H9 (cell line): ENCODE data around the gene ATF7. TPM values are rescaled to one million over a fixed set of nuclear protein-coding genes. Genes with fewer than 3 reads are reported as not detected.
A peak's percentile ranks its signal among the peaks of the same experiment; 100 is the strongest.

Source experiments
- DNase-seq: peaks from one replicate; pipeline ENCODE4 v3.0.0-alpha.2; 2017
- H2AFZ ChIP-seq: one replicate; pipeline ENCODE4 v1.6.1; 2013; ENCODE audit warnings: mild to moderate bottlenecking, low read length, control low read depth, moderate library complexity
- H2AK5ac ChIP-seq: 2 replicates; pipeline ENCODE4 v1.6.1; 2013; ENCODE audit warnings: low read length, control low read depth, mixed read lengths; ENCODE audit not compliant: insufficient read length
- H2BK120ac ChIP-seq: one replicate; pipeline ENCODE4 v1.6.1; 2013; ENCODE audit warnings: low read depth, mild to moderate bottlenecking, low read length, control low read depth, inconsistent platforms; ENCODE audit not compliant: poor library complexity, severe bottlenecking
- H2BK12ac ChIP-seq: 2 replicates; pipeline ENCODE4 v1.6.1; 2013; ENCODE audit warnings: low read length, control low read depth, mixed read lengths, low read depth; ENCODE audit not compliant: insufficient read length
- H2BK15ac ChIP-seq: 2 replicates; pipeline ENCODE4 v1.6.1; 2013; ENCODE audit warnings: low read depth, low read length, control low read depth
- H2BK20ac ChIP-seq: one replicate; pipeline ENCODE4 v1.6.1; 2013; ENCODE audit warnings: low read depth, mild to moderate bottlenecking, low read length, control low read depth, inconsistent platforms; ENCODE audit not compliant: poor library complexity, severe bottlenecking
- H2BK5ac ChIP-seq: 2 replicates; pipeline ENCODE4 v1.6.1; 2013; ENCODE audit warnings: low read length, control low read depth, mixed read lengths; ENCODE audit not compliant: insufficient read length
- H3K14ac ChIP-seq: 2 replicates; pipeline ENCODE4 v1.6.1; 2013; ENCODE audit warnings: low read length, control low read depth; ENCODE audit not compliant: insufficient read depth
- H3K18ac ChIP-seq: 2 replicates; pipeline ENCODE4 v1.6.1; 2013; ENCODE audit warnings: low read depth, mild to moderate bottlenecking, mixed read lengths, low read length, control low read depth; ENCODE audit not compliant: insufficient read length
- H3K23ac ChIP-seq: 2 replicates; pipeline ENCODE4 v1.6.1; 2013; ENCODE audit warnings: low read length, control low read depth, mixed read lengths, low read depth; ENCODE audit not compliant: insufficient read length
- H3K23me2 ChIP-seq: 2 replicates; pipeline ENCODE4 v1.6.1; 2013; ENCODE audit warnings: low read depth, mild to moderate bottlenecking, mixed read lengths, low read length, control low read depth; ENCODE audit not compliant: insufficient read length, poor library complexity, severe bottlenecking
- H3K27ac ChIP-seq: 2 replicates; pipeline ENCODE4 v1.5.1; 2013; ENCODE audit warnings: low read length, control low read depth, mixed read lengths, low read depth; ENCODE audit not compliant: insufficient read length
- H3K27me3 ChIP-seq: 2 replicates; pipeline ENCODE4 v1.6.1; 2013; ENCODE audit warnings: low read length, control low read depth, inconsistent platforms; ENCODE audit not compliant: insufficient read depth
- H3K4ac ChIP-seq: 2 replicates; pipeline ENCODE4 v1.6.1; 2013; ENCODE audit warnings: low read depth, mild to moderate bottlenecking, control low read depth, inconsistent platforms, low read length, moderate library complexity
- H3K4me1 ChIP-seq: 2 replicates; pipeline ENCODE4 v1.6.1; 2013; ENCODE audit warnings: low read length, control low read depth, inconsistent platforms; ENCODE audit not compliant: insufficient read depth
- H3K4me2 ChIP-seq: 2 replicates; pipeline ENCODE4 v1.6.1; 2013; ENCODE audit warnings: low read length, control low read depth, mixed read lengths; ENCODE audit not compliant: insufficient read length, insufficient read depth
- H3K56ac ChIP-seq: 2 replicates; pipeline ENCODE4 v1.6.1; 2013; ENCODE audit warnings: low read depth, mild to moderate bottlenecking, mixed read lengths, low read length, control low read depth; ENCODE audit not compliant: insufficient read length
- H3K79me1 ChIP-seq: 2 replicates; pipeline ENCODE4 v1.6.1; 2013; ENCODE audit warnings: low read depth, mild to moderate bottlenecking, moderate library complexity, low read length, control low read depth, inconsistent platforms; ENCODE audit not compliant: insufficient read depth, poor library complexity, severe bottlenecking
- H3K79me2 ChIP-seq: 2 replicates; pipeline ENCODE4 v1.6.1; 2013; ENCODE audit warnings: low read length, control low read depth, inconsistent platforms; ENCODE audit not compliant: insufficient read depth
- H3K9ac ChIP-seq: 2 replicates; pipeline ENCODE4 v1.6.1; 2013; ENCODE audit warnings: low read length, control low read depth, mixed read lengths; ENCODE audit not compliant: insufficient read length; ENCODE audit errors: extremely low read depth
- H3K9me3 ChIP-seq: one replicate; pipeline ENCODE4 v1.6.1; 2013; ENCODE audit warnings: low read depth, low read length, inconsistent platforms; ENCODE audit not compliant: control insufficient read depth
- H3T11ph ChIP-seq: one replicate; pipeline ENCODE4 v1.6.1; 2013; ENCODE audit warnings: mild to moderate bottlenecking, low read length, control low read depth, inconsistent platforms
- H4K20me1 ChIP-seq: one replicate; pipeline ENCODE4 v1.6.1; 2013; ENCODE audit not compliant: control insufficient read depth, insufficient read length, insufficient read depth
- H4K5ac ChIP-seq: 2 replicates; pipeline ENCODE4 v1.6.1; 2013; ENCODE audit warnings: low read depth, mild to moderate bottlenecking, mixed read lengths, low read length, control low read depth; ENCODE audit not compliant: insufficient read length
- H4K8ac ChIP-seq: replicated peaks from 2 replicates; pipeline ENCODE4 v1.6.1; 2013; ENCODE audit warnings: low read length, control low read depth, mixed read lengths, low read depth; ENCODE audit not compliant: insufficient read length
- H4K91ac ChIP-seq: 2 replicates; pipeline ENCODE4 v1.6.1; 2013; ENCODE audit warnings: low read depth, mild to moderate bottlenecking, moderate library complexity, mixed read lengths, low read length, control low read depth; ENCODE audit not compliant: insufficient read length
- H3K27ac Mint-ChIP-seq, 3 experiments: 2 replicates in 2 of 3; 3 replicates in 1 of 3; pipeline ENCODE4 v1.8.0; 2020 to 2021; ENCODE audit warnings: mixed read lengths in 3 of 3, mild to moderate bottlenecking in 1 of 3, moderate library complexity in 1 of 3
- H3K27me3 Mint-ChIP-seq: 2 replicates; pipeline ENCODE4 v1.8.0; 2021; ENCODE audit warnings: low read depth, mild to moderate bottlenecking, moderate library complexity, mixed read lengths
- H3K36me3 Mint-ChIP-seq, 3 experiments: 2 replicates in 2 of 3; 3 replicates in 1 of 3; pipeline ENCODE4 v1.8.0; 2020 to 2021; ENCODE audit warnings: low read depth in 3 of 3, mixed read lengths in 3 of 3; ENCODE audit not compliant: insufficient read depth in 1 of 3
- H3K4me1 Mint-ChIP-seq, 2 experiments: 2 replicates each; pipeline ENCODE4 v1.8.0; 2020; ENCODE audit warnings: mixed read lengths in 2 of 2
- H3K4me3 Mint-ChIP-seq, 2 experiments: 2 replicates in 1 of 2; 3 replicates in 1 of 2; pipeline ENCODE4 v1.8.0; 2020 to 2021; ENCODE audit warnings: mild to moderate bottlenecking in 2 of 2, mixed read lengths in 2 of 2, moderate library complexity in 1 of 2
- H3K9me3 Mint-ChIP-seq, 2 experiments: 2 replicates in 1 of 2; 3 replicates in 1 of 2; pipeline ENCODE4 v1.8.0; 2020; ENCODE audit warnings: mild to moderate bottlenecking in 2 of 2, mixed read lengths in 2 of 2, moderate library complexity in 1 of 2
- CTCF ChIP-seq: fragments of 200-600 bp; sonication (generic); conservative IDR thresholded peaks from 3 replicates; pipeline ENCODE4 v1.8.0; 2021; ENCODE audit warnings: antibody characterized with exemption, mild to moderate bottlenecking
- WGBS: extraction: QIAGEN DNeasy Blood & Tissue Kit; methylation state at CpG from one replicate; pipeline ENCODE4 v1.1.7; 2013; ENCODE audit warnings: missing lambda C conversion rate, low lambda C conversion rate, mixed read lengths; ENCODE audit not compliant: insufficient read length; ENCODE audit errors: extremely low coverage; 5-methylcytosine and 5-hydroxymethylcytosine counted together
- total RNA-seq: library from RNA; stranded (reverse); gene quantifications from 2 replicates; pipeline ENCODE4 v1.2.1, GENCODE V29; 2021

Gene ATF7
- total RNA-seq, 1 experiment from 2014 or later = 17.7 TPM

GRCh38 chr12:53506450-53506785 is 119.8 kb downstream of the ATF7 start:
- Histone ChIP-seq H4K91ac (no peak overlapping the region), H3K79me2 (no peaks in the 10 kb centered on the region; the same call in 1 of the 2 replicates), H2BK120ac (no peak overlapping the region), H4K8ac (no peak overlapping the region), H3K14ac (no peak overlapping the region), H2BK5ac (no peak overlapping the region), H4K5ac (no peak overlapping the region), H3K23ac (no peak overlapping the region), H3K4me1 (no peaks in the 10 kb centered on the region), H2BK15ac (no peak overlapping the region), H2AK5ac (no peak overlapping the region), H3K9ac (no peak overlapping the region), H3K4me2 (no peak overlapping the region), H2BK12ac (no peak overlapping the region), H3K4ac (no peak overlapping the region), H3K56ac (no peak overlapping the region), H3K27me3 (no peaks in the 10 kb centered on the region), H2AFZ (no peak overlapping the region), H3K23me2 (peaks cover 4% of the 10 kb centered on the region), H4K20me1 (no peaks in the 10 kb centered on the region), H3K79me1 (peaks cover 5% of the 10 kb centered on the region), H3K27ac (no peak overlapping the region), H3K18ac (no peak overlapping the region), H3T11ph (no peak overlapping the region), H3K9me3 (no peaks in the 10 kb centered on the region), H2BK20ac (no peak overlapping the region)
- no CpG with 5 or more reads among the region's 2 CpGs for WGBS
- no peak for DNase-seq
- H3K36me3 Mint-ChIP-seq = peaks cover 19 to 36% (median 29%) of the 10 kb centered on the region in 3 experiments
- no peak for TF ChIP-seq CTCF
- H3K4me3 Mint-ChIP-seq = no peak overlapping the region
- H3K4me1 Mint-ChIP-seq = peaks cover 10 to 18% of the 10 kb centered on the region in 2 experiments
- H3K27ac Mint-ChIP-seq = peak overlapping the region in 1 of 3 experiments; percentile 82; a peak in 1 of 7 replicates
- H3K9me3 Mint-ChIP-seq = no peaks in the 10 kb centered on the region
- H3K27me3 Mint-ChIP-seq = no peaks in the 10 kb centered on the region
